Endothelial cell (in vitro differentiated cells): ENCODE results near the gene CHID1. TPM values are rescaled to one million over a fixed set of nuclear protein-coding genes. Genes with fewer than 3 reads are reported as not detected.
A peak's percentile ranks its signal among the peaks of the same experiment; 100 is the strongest.

Experiments
- DNase-seq: peaks from one replicate; pipeline ENCODE4 v3.0.0; 2021; ENCODE audit warnings: low spot score
- H3K27ac Mint-ChIP-seq: one replicate; pipeline ENCODE4 v1.8.0; 2021; ENCODE audit warnings: mixed read lengths, inconsistent platforms; ENCODE audit not compliant: unreplicated experiment
- H3K27me3 Mint-ChIP-seq: one replicate; pipeline ENCODE4 v1.8.0; 2021; ENCODE audit warnings: mild to moderate bottlenecking, moderate library complexity, mixed read lengths, inconsistent platforms; ENCODE audit not compliant: unreplicated experiment
- H3K36me3 Mint-ChIP-seq: one replicate; pipeline ENCODE4 v1.8.0; 2021; ENCODE audit warnings: mild to moderate bottlenecking, low read depth, mixed read lengths, inconsistent platforms; ENCODE audit not compliant: unreplicated experiment
- H3K4me1 Mint-ChIP-seq: one replicate; pipeline ENCODE4 v1.8.0; 2021; ENCODE audit warnings: mild to moderate bottlenecking, mixed read lengths, inconsistent platforms; ENCODE audit not compliant: unreplicated experiment
- H3K4me3 Mint-ChIP-seq: one replicate; pipeline ENCODE4 v1.8.0; 2021; ENCODE audit warnings: mild to moderate bottlenecking, mixed read lengths, inconsistent platforms; ENCODE audit not compliant: unreplicated experiment
- H3K9me3 Mint-ChIP-seq: one replicate; pipeline ENCODE4 v1.8.0; 2021; ENCODE audit warnings: mixed read lengths, inconsistent platforms; ENCODE audit not compliant: unreplicated experiment
- CTCF ChIP-seq: fragments of 200-600 bp; sonication (generic); IDR thresholded peaks from one replicate; pipeline ENCODE4 v1.5.0; 2021; ENCODE audit warnings: antibody characterized with exemption; ENCODE audit not compliant: unreplicated experiment
- total RNA-seq: library from RNA; stranded (reverse); fragmentation: NEBNext Ultra II Directional; extraction: Animal tissue kit (Norgen Biotek cat#: 25700); gene quantifications from one replicate; pipeline ENCODE4 v1.2.1, GENCODE V29; 2021; ENCODE audit not compliant: unreplicated experiment

The CHID1 gene
- total RNA-seq, 1 donor from 2014 or later = 69.3 TPM

DNA sequence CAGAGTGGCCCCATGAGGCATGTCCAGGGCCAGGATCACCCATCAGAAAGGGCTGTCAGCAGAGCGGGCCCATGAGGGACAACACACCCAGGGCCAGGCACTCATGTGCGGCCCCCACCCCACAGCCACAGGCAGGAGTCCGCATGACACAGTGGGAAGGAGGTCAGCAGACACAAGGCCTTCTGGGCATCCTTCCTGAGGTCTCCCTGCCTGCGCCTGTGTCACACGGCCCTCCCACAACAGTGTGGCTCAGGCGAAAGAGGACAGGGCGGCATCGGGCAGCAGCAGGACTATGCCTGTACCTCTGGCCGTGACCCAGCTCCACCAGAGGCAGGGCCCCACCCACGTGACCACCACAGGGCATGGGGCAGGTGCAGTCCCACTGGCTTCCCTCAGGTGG lies 27.1 kb downstream of the CHID1 start:
- H3K27ac Mint-ChIP-seq = no peak overlapping the region
- DNase-seq = no peak
- no peak for TF ChIP-seq CTCF
- H3K27me3 Mint-ChIP-seq = peaks cover 13% of the 10 kb centered on the region
- no peak overlapping the region for H3K4me3 Mint-ChIP-seq
- H3K9me3 Mint-ChIP-seq = no peaks in the 10 kb centered on the region
- peaks cover 25% of the 10 kb centered on the region for H3K36me3 Mint-ChIP-seq
- peaks cover 4% of the 10 kb centered on the region for H3K4me1 Mint-ChIP-seq

GRCh38 chr11:882596-882995 lies 28.0 kb downstream of the CHID1 start:
- no peaks in the 10 kb centered on the region for H3K9me3 Mint-ChIP-seq
- peaks cover 25% of the 10 kb centered on the region for H3K36me3 Mint-ChIP-seq
- H3K4me3 Mint-ChIP-seq = peak overlapping the region; percentile 37
- H3K27me3 Mint-ChIP-seq = peaks cover 8% of the 10 kb centered on the region
- DNase-seq = no peak
- TF ChIP-seq CTCF = no peak
- H3K27ac Mint-ChIP-seq = no peak overlapping the region
- H3K4me1 Mint-ChIP-seq = peaks cover 4% of the 10 kb centered on the region

- H3K36me3 Mint-ChIP-seq = peaks cover 24% of the 10 kb centered on the region
- no peak overlapping the region for H3K27ac Mint-ChIP-seq
- DNase-seq = no peak
- peaks cover 4% of the 10 kb centered on the region for H3K4me1 Mint-ChIP-seq
- peaks cover 6% of the 10 kb centered on the region for H3K27me3 Mint-ChIP-seq
- H3K4me3 Mint-ChIP-seq = no peak overlapping the region
- TF ChIP-seq CTCF = no peak
- no peaks in the 10 kb centered on the region for H3K9me3 Mint-ChIP-seq
Observed at GRCh38 chr11:880447-880846, 30.2 kb downstream of the CHID1 start.

DNA sequence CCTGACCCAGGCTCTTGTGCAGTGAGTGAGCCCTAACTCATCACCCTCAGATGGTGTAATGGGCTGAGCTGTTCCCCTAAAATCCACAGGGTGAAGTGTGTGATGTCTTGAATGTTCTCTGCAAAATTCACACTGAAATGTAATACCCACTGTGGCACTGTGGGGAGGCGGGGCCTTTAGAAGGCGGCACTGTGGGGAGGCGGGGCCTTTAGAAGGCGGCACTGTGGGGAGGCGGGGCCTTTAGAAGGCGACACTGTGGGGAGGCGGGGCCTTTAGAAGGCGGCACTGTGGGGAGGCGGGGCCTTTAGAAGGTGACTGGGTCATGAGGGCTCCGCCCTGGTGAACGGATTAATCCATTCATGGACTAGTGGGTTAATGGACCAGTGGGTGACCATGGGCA lies 33.0 kb downstream of the CHID1 start:
- TF ChIP-seq CTCF = no peak
- H3K27ac Mint-ChIP-seq = no peak overlapping the region
- H3K36me3 Mint-ChIP-seq = peaks cover 29% of the 10 kb centered on the region
- H3K4me1 Mint-ChIP-seq = peaks cover 4% of the 10 kb centered on the region
- peaks cover 3% of the 10 kb centered on the region for H3K27me3 Mint-ChIP-seq
- DNase-seq = no peak
- no peaks in the 10 kb centered on the region for H3K9me3 Mint-ChIP-seq
- no peak overlapping the region for H3K4me3 Mint-ChIP-seq

DNA sequence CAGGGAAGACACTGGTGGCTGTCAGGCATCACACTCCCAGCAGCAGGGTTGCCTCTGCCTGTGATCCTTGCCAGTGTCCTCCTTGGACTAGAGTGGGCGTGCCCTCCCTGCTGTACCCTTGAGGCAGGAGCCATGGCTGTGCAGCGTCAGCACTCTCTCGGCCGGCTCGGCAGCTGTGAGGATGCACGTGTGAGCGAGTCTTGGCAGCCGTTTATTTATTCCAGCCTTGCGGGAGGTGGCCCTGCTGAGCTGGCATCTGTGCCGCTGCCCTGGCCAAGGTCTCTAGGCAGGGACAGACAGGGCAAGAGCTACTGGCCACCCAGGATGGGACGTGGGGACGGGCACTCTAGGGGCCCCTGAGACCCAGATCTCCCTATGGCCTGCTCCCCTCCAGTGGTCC lies 34.1 kb downstream of the CHID1 start:
- H3K27me3 Mint-ChIP-seq = peaks cover 3% of the 10 kb centered on the region
- H3K36me3 Mint-ChIP-seq = peaks cover 24% of the 10 kb centered on the region
- TF ChIP-seq CTCF = no peak
- H3K4me3 Mint-ChIP-seq = no peak overlapping the region
- no peak for DNase-seq
- no peaks in the 10 kb centered on the region for H3K4me1 Mint-ChIP-seq
- no peaks in the 10 kb centered on the region for H3K9me3 Mint-ChIP-seq
- H3K27ac Mint-ChIP-seq = no peak overlapping the region
